GM12891 (cell line): Measurements from ENCODE around the gene GRB14.

Experiments used
- PAX5 ChIP-seq: IDR thresholded peaks from 2 replicates; pipeline ENCODE4 v1.6.1; 2011; ENCODE audit warnings: low read length, moderate library complexity, mild to moderate bottlenecking; ENCODE audit not compliant: insufficient read depth, severe bottlenecking
- POLR2A ChIP-seq: IDR thresholded peaks from 2 replicates; pipeline ENCODE4 v1.6.1; 2011; ENCODE audit warnings: low read depth, low read length, control low read depth
- POLR2AphosphoS5 ChIP-seq: IDR thresholded peaks from 2 replicates; pipeline ENCODE4 v1.6.1; 2011; ENCODE audit warnings: low read depth, low read length, control low read depth
- SPI1 ChIP-seq: IDR thresholded peaks from 2 replicates; pipeline ENCODE4 v1.6.1; 2011; ENCODE audit warnings: low read depth, low read length, control low read depth
- TAF1 ChIP-seq: IDR thresholded peaks from 2 replicates; pipeline ENCODE4 v1.6.1; 2011; ENCODE audit warnings: low read depth, low read length, control low read depth

- TF ChIP-seq POLR2AphosphoS5 (no peak), POLR2A (no peak), SPI1 (no peak), TAF1 (no peak), PAX5 (no peak)
Observed at GRCh38 chr2:164560181-164560792, 61.0 kb downstream of the GRB14 start.
